Vagina (tissue), 2 donors: ENCODE data around the gene SLC25A26.

Experiments used
- POLR2A ChIP-seq, 2 donors: fragments of 450-650 bp; IDR thresholded peaks; one replicate each; pipeline ENCODE4 v1.6.1; 2017; ENCODE audit warnings: antibody characterized with exemption in 2 of 2, mild to moderate bottlenecking in 2 of 2, moderate library complexity in 2 of 2
- POLR2AphosphoS5 ChIP-seq, 2 donors: sonication (generic); formaldehyde crosslinking; IDR thresholded peaks; one replicate each; pipeline ENCODE4 v1.9.0; 2017; ENCODE audit warnings: antibody characterized with exemption in 2 of 2, mild to moderate bottlenecking in 2 of 2, low read depth in 1 of 2; ENCODE audit not compliant: insufficient read depth in 1 of 2
- TF ChIP-seq, protein P1 (sequence below), 3 experiments: fragments of 450-650 bp in 2 of 3; fragments of 200-600 bp in 1 of 3; sonication (generic) in 1 of 3; IDR thresholded peaks; one replicate each; pipeline ENCODE4 v1.5.1; 2017 to 2019; ENCODE audit warnings: antibody characterized with exemption in 3 of 3, mild to moderate bottlenecking in 2 of 3, moderate library complexity in 2 of 3

DNA sequence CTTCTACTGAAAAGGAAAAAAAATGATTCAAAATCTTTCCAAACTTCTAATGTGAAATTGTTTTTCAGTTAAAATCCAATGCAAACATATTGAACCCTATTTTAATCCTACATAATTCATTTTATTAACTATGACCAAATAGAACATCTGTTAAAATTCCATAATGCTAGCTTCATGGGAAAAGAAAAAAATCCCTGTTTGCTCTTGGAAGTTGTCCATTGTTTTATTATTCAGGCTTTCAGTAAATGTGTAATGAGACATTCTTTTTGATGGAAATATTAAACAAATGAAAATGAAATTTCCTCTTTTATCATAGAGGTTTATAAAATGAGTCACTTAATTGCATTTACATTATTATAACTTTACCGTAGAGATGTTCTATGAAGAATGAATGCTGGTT, 49.5 kb downstream of the SLC25A26 start:
- TF ChIP-seq, protein P1, sequence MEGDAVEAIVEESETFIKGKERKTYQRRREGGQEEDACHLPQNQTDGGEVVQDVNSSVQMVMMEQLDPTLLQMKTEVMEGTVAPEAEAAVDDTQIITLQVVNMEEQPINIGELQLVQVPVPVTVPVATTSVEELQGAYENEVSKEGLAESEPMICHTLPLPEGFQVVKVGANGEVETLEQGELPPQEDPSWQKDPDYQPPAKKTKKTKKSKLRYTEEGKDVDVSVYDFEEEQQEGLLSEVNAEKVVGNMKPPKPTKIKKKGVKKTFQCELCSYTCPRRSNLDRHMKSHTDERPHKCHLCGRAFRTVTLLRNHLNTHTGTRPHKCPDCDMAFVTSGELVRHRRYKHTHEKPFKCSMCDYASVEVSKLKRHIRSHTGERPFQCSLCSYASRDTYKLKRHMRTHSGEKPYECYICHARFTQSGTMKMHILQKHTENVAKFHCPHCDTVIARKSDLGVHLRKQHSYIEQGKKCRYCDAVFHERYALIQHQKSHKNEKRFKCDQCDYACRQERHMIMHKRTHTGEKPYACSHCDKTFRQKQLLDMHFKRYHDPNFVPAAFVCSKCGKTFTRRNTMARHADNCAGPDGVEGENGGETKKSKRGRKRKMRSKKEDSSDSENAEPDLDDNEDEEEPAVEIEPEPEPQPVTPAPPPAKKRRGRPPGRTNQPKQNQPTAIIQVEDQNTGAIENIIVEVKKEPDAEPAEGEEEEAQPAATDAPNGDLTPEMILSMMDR (IDR thresholded peaks at IDR 0.05): no peak
- no peak for TF ChIP-seq POLR2AphosphoS5 (IDR thresholded peaks at IDR 0.05; ENCODE audit: insufficient read depth in 1 of 2, low read depth in 1 of 2)
- no peak for TF ChIP-seq POLR2A (IDR thresholded peaks at IDR 0.05)
